SHP77 treated with DMSO at 0.1 percent for 48 hours (cell line): ENCODE data around the gene CCNYL1.
"Not testable (repeated sequence)": the region's sequence is repeated elsewhere in the genome, so short reads cannot be mapped to it uniquely, and the experiment has no call there.

ENCODE experiments used
- DNase-seq: peaks from one replicate; lab custom pipeline; 2025; lab: John Stamatoyannopoulos, UW

The CCNYL1 gene

DNA sequence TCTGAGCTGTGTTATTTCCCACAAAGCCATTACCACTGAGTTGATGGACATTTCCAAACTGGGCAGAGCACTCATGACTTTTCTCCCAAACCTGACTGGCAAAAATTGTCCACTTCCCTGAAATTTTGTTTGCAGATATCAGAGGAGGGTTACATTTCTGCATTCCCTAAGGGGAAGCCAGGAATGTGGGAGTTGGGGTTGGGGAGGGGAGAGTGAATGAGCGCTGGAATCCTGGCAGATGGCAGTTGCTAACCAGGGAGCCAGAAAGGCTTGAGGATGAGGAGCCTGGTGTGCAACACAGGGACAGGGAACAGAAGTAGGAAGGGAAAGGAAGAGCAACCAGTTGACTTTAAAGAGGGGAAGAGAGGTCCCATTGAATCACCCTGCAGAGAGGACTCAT is 14.0 kb upstream of the CCNYL1 start:
- no peak for DNase-seq

DNA sequence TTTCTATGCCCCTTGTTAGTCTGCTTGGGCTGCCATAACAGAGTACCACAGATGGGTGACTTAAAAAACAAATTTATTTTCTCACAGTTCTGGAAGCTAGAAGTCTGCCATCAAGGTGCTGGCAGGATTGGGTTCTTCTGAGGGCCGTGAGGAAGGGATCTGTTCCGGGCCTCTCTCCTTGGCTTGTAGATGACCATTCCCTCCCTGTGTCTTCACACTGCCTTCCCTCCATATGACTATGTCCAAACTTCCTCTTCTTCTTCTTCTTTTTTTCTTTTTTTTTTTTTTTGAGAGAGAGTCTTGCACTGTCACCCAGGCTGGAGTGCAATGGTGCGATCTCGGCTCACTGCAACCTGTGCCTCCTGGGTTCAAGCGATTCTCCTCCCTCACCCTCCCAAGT is 13.1 kb upstream of the CCNYL1 start:
- DNase-seq: no peak

DNA sequence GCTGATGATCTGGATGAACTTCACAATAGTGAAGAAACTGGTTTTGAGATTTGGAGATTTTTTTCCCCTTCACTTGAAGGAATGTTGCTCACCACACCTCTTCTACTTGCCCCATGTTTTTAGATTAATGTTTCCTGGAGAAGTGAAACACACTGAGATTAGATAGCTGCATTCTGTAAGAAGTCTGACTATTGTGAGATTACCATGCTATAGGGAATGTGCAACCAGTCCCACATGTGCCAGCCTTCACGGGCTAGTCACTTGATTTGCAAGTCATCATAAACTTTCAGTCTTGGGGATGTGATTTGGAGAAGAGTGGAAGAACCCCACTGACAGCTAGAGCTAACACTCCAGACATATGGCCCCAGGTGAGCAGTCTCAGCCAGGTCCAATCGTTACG is 7.4 kb upstream of the CCNYL1 start:
- no peak for DNase-seq

DNA sequence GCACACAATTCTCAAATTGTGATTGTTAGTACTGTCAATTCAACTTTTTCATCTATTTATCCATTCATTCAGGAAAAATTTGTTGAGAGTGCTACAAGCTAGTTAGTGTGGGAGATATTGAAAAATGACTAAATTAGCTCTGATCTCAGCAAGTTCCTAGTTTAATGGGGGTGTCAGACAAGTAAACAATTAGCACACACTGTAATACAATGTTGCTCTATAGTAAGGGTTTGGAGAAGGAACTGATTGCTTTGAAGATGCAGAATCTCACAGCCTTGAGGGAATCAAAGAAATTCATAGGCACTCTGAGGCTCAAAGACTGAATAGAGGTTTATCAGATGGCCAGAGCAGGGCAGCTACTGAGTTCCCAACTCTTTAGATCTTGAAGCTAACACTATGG is 6.8 kb upstream of the CCNYL1 start:
- no peak for DNase-seq

DNA sequence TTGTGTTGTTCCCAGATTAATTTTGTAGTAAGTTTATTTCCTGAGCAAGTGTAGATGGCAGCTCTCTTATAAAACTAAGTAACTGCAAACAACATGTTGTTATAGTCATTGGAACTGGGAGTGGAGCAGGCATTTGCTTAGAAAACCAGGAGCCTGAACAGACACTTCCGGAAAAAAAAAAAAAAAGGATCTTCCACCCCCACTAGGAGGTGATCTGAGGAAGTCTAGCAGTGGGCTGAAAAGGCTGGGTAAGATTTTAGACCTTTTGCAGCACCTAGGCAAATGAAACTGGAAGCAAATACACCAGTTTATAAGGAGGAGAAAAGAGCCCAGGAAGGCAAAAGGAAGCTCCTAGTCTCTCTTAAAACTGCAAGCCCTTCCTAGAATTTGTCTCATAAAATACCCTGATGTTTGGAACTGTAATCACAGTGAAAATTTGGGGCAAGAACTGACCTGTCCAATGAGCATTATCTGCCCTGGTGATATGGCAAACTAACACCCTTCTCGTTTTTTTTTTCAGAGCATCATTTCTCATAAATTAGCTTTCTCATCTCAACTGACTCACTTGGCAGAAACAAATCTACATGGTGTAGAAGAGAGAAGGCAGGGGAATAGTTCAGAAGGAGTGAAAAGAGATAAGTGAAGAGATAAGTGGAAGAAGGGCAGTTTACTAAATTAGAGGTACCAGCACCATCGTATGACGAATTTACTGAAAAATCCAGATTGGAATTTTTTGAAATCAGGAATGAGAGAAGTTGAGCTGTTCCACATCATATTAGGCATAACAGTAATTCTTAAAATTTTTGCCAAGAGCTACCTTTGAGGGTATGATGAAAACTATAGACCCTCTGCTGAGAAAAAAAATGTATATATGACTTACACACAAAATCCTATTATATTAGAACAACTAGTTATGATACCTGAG is 4.2 kb upstream of the CCNYL1 start:
- DNase-seq: no peak

DNA sequence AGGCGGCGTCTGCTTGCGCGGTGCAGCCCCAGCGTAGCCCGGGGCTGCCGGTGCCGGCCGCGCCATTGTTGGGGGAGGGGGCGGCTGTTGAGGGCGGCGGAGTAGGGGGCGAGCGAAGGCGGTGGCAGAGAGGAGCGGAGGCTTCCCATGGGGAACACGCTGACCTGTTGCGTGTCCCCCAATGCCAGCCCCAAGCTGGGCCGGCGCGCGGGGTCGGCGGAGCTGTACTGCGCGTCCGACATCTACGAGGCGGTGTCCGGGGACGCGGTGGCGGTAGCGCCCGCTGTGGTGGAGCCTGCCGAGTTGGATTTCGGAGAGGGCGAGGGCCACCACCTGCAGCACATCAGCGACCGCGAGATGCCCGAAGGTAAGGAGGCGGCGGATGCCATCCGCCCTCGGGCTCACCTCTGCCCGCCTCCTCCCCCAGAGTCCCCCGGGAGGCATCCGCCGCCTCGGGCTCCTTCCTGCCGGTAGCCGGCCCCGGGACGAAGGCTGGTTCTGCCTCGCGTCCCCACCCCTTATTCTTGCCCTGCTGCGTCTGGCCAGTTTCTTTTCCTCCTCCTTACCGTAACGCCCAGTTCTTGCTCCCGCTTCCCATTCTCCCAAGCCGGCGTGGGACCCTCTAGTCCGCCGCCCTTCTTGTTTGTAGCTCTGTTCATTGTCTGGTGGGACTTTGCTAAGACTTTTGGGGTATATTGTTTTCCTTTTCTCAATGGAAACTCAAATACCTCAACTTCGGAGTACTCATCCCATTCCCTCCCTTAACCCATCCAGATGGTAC is 500 bp downstream of the CCNYL1 start:
- DNase-seq: no peak

DNA sequence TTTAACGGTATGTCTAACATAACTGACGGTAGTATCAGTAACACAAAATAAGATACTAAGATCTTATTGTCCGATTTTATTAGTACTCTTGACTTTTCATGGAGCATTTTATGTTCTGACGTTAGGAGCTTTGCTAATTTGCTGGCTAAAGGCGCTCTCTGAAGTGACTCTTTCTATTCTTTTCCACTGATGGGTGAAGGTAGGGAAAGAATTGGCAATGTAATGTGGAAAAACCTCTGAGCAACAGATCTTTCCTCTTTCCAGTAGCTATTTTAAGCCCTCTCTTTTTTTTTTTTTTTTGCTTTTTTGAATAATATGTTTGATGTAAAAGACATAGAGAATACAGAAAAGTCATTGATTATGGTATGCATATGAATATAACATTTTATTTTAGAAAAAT is 4.6 kb downstream of the CCNYL1 start:
- no peak for DNase-seq

DNA sequence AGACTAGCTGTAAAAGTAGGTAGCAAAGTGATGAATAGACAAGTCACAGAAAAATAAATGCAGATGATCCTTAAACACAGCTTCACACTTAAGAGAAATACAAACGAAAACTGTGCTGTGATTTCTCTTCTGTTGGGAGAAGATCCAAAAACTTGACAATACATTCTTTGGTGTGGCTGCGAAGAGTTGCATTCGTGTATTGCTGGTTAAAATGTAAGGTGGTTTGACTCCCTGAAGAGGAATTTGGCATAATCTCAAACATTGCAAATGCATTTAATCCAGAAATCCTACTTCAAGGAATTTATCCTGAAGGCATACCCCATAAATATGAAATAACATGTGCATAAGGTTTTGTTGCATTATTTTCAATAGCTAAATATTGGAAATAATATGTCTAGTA is 7.1 kb downstream of the CCNYL1 start:
- DNase-seq: no peak

DNA sequence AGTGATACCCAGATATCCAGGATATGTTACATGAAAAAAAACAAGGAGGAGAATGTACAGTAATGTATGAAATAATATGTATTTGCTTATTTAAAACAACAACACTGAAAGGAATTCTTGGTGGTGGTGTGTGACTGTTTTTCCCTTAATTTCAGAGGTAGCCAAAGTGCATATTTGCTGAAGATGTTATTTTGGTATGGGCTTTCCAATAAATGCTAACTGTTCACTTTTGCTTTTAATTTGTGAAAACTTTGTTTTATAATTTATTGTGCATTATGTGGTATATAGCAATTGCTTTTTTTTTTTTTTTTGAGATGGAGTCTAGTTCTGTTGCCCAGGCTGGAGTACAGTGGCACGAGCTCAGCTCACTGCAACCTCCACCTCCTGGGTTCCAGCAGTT is 7.6 kb downstream of the CCNYL1 start:
- DNase-seq: no peak

DNA sequence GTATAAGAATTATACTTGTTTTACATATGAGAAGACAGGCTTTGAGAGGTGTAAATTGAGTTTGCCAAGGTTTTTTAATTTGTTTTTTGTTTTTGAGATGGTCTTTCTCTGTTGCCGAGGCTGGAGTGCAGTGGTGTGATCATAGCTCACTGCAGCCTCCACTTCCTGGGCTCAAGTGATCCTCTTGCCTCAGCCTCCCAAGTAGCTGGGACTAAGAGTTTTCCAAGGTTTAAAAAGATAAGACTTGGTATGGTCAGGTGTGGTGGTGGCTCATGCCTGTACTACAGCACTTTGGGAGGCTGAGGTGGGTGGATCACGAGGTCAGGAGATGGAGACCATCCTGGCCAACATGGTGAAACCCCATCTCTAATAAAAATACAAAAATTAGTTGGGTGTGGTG is 8.2 kb downstream of the CCNYL1 start:
- DNase-seq: not testable (repeated sequence)

DNA sequence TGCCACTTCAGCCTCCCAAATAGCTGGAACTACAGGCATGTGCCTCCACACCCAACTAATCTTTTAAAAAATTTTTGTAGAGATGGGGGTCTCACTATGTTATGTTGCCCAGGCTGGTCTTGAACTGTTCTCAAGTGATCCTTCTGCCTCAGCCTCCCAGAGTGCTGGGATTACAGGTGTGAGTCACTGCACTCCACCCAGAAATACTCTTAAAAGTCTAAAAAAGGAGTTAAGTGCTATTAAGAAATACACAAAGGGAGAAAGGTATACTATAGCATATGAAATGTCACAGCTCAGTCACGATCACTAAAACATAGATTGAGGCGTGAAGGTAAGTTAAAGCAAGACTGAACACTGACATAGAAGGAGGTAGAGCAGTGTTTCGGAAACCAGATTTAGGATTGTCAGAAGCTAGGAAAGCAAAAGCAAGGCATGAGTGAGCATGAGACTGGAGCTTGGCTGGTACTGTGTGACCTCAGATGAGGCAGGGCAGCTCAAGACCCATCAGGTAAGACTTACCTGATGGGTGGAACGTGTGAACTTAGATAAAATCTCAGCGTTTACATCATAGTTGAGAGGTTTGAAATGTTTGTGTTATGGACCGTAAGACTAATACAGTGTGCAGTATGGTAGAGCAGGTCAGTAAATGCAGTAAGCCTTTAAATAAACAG is 9.2 kb downstream of the CCNYL1 start:
- no peak for DNase-seq

DNA sequence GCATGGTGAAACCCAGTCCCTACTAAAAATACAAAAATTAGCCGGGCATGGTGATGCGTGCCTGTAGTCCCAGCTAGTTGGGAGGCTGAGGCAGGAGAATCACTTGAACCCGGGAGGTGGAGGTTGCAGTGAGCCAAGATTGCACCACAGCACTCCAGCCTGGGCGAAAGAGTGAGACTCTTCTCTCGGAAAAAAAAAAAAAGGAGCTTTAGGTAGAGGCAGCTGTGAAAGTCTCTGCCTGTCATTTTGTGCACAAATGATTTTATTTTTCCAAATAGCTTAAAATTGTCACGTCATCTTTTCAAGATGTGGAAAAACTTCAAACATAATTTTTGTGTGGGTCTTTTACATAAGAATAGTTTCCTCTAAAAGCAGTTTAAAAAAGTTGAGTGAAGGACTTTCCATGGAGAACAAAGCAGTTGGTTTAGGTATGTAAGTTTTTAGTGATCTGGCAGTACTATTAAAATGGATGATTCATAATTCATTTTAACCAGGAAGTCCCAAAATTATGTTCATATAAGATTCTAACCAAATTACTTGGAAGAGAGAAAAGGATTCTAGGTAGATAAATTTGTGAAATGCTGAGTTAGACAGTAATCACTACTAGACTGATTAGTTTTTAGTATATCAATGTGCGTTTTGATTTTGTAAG is 11.5 kb downstream of the CCNYL1 start:
- no peak for DNase-seq

DNA sequence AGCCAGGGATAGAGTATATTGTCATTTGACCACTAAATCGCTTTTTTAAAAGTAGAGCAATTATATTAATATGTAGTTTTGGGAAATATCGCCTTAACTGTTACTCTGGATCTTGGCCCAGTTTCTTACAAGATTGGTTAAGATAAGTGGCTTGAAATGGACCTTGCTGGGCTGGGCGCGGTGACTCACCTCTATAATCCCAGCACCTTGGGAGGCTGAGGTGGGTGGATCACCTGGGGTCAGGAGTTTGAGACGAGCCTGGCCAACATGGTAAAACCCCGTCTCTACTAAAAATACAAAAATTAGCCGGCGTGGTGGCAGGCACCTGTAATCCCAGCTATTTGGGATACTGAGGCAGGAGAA is 12.0 kb downstream of the CCNYL1 start:
- DNase-seq: not testable (repeated sequence)

DNA sequence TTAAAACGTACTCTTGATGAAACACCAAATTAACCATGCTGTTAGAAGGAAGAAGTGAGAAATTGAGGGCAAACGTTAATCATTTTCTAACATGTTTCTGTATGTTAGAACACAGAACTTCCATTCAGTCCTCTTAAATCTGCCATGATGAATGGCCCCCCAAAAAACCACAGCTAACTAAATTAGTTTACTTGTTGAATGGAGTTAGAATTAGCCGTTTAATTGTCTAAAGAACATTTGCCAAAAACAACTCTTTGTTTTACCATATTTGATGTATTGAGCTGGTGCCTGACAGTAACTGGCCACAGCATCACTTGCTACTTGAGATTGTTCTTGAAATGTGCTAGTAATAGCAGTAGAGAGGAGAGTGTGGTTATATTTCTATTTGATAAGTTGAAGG is 12.7 kb downstream of the CCNYL1 start:
- DNase-seq: no peak

DNA sequence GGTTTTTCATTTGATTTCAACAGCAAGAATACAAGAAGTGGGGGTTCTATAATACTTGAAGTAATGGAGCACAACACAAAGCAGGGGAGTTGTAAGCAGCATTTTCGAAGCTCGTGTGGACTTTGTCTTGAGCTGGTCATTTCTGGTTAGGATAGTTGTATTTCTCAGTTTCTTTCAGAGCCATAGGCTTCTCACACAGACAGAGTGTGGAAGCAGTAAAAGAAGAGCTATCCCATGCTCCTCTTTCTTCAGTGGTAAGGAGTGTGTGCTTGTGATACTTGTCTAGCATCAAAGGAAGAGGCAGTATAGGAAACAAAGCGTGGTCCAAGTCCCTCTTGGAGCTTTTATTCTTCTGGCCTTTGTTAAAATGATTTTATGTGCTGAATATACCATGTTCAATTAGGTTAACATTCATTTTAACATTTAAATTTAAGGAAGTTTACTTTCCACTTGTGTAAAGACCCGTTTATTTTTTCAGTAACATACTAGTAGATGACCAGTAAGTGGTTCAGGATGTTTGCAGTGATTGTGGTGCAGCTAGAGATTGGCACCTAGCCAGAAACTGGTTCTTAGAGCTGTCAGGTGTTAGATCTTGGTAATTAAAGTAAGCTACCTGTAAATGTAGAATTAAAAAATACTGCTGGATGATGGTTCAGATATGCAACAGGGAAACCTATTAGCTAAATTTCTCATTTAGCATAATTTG is 14.6 kb downstream of the CCNYL1 start:
- DNase-seq: no peak

DNA sequence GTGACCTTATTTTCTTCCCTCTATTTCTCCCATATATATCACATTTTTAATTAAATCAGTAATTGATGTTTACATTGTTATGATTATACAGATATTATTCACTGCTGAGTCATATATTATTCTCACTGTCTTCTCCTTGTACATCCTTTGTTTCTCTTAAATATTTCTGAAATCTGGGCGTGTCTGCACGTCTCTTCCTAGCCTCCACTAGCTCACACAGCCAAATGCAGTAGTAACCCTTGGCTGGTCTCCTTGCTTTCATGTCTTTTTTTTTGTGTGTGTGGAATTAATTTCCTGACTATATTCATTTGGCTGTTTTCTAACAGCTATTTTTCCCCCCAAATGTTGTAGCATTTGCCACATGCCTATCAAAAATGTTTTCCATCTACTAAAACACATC is 15.8 kb downstream of the CCNYL1 start:
- no peak for DNase-seq

DNA sequence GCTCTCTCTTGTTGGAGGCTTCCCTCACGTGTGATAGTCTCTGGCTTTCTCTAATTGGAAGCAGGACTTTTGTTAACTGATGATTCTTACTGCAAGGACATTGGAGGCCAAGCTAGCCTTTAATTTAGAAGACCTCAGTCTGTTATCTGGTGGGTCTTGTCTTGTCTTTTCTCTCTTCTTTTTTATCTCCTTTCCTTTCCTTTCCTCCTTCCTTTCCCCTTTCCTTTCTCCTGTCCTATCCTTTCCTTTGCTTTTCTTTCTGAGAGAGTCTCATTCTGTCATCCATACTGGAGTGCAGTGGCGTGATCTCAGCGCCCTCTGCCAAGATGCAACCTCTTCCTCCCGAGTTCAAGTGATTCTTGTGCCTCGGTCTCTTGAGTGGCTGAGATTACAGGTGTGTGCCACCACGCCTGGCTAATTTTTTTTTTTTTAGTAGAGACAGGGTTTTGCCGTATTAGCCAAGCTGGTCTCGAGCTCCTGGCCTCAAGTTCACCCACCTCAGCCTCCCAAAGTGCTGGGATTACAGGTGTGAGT is 18.1 kb downstream of the CCNYL1 start:
- no peak for DNase-seq

DNA sequence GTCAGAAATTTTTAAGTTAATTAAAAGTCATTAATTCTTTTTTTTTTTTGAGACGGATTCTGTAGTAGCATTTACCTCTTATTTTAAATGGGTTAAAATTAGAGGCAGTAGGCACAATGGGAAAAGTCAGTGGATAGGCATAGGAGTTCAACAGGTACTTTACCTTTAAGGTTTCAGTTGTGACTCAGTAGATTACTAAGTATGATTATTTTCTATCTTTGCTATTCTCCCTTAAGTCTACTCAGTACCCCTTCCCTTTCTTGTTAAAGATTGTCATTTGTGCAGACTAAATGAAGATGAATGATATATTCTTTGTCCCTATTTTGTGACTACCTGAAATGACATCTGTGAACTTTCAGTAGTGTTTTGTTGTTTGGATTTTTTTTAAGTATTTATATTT is 19.7 kb downstream of the CCNYL1 start:
- DNase-seq: no peak

DNA sequence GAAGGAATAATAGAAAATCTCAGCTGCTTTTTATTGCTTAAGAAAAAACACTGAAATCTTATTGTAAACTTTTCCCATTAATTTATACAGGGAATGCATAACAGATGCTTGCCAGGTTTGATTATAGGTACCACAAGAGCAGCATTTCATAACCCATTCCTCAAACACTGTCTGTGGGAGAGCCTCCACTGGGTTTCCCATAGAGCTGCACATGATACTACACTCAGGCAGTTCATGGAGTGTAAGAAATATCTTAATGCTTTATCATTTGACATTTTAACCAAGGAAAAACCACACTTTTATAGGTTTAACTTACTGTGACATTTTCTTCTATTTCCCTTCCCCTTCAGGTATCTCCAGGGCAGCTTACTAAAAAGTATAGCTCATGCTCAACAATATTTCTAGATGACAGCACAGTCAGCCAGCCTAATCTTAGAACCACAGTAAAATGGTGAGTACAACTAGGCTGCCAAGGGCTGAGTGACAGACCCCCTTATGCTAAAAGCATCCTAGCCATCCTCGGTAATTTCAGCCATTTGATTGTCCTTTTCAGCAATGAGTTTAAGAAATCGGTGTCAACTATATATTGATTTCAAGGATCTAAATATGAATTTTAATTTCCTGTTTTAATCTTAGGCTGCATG is 22.3 kb downstream of the CCNYL1 start:
- no peak for DNase-seq

DNA sequence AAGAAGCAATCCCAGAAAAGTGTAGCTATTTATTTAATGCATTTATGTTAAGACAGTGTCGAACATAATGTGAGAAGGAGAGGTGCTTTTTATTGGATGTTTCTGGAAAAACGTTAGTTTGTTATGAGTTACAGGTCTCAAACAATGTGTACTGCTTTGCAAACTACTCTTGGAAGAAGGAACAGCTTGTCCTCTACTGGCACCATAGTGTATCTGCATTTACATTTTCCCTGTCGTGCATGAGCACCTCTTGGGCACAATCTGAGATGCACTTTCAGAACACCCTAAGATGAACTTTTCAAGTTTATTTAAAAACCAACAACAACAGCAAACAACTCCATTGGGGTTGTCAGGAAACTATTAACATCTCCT is 22.8 kb downstream of the CCNYL1 start:
- DNase-seq: no peak
